SK-N-SH treated with all-trans-retinoic acid at 6 μM for 48 hours (cell line): ENCODE results near the gene MAST4.

Source experiments
- ATAC-seq: fragments of 200-7000 bp; cut with Tn5 transposase; 3 replicates; pipeline ENCODE4 v1.9.1; 2020; ENCODE audit warnings: mild to moderate bottlenecking, moderate library complexity
- ARNTL ChIP-seq: fragments of 450-650 bp; formaldehyde crosslinking; IDR thresholded peaks from 2 replicates; pipeline ENCODE4 v1.5.0; 2020; ENCODE audit warnings: low read depth, mild to moderate bottlenecking, moderate library complexity, borderline replicate concordance
- BACH2 ChIP-seq: fragments of 250-450 bp; sonication (Bioruptor Pico); IDR thresholded peaks from 2 replicates; pipeline ENCODE4 v1.9.0; 2021; ENCODE audit warnings: mild to moderate bottlenecking, borderline replicate concordance
- CSDC2 ChIP-seq: fragments of 250-450 bp; sonication (Bioruptor Pico); IDR thresholded peaks from 2 replicates; pipeline ENCODE4 v1.5.0; 2020; ENCODE audit warnings: mild to moderate bottlenecking, moderate library complexity
- CSRNP3 ChIP-seq: fragments of 250-450 bp; sonication (Bioruptor Pico); IDR thresholded peaks from 2 replicates; pipeline ENCODE4 v1.5.1; 2021; ENCODE audit warnings: mild to moderate bottlenecking, moderate library complexity
- ESRRG ChIP-seq: fragments of 250-450 bp; sonication (Bioruptor Pico); IDR thresholded peaks from 2 replicates; pipeline ENCODE4 v1.6.1; 2021; ENCODE audit warnings: mild to moderate bottlenecking
- ISL1 ChIP-seq: fragments of 250-450 bp; sonication (Bioruptor Pico); IDR thresholded peaks from 2 replicates; pipeline ENCODE4 v2.1.2; 2022; ENCODE audit warnings: mild to moderate bottlenecking, moderate library complexity
- POU6F1 ChIP-seq: fragments of 250-450 bp; sonication (Bioruptor Pico); IDR thresholded peaks from 2 replicates; pipeline ENCODE4 v1.8.0; 2021; ENCODE audit warnings: low read depth, mild to moderate bottlenecking, moderate library complexity, borderline replicate concordance
- RARB ChIP-seq: fragments of 250-450 bp; sonication (Bioruptor Pico); IDR thresholded peaks from 2 replicates; pipeline ENCODE4 v1.8.0; 2021; ENCODE audit warnings: mild to moderate bottlenecking, moderate library complexity
- SNAI2 ChIP-seq: fragments of 250-450 bp; sonication (Bioruptor Pico); IDR thresholded peaks from 2 replicates; pipeline ENCODE4 v1.5.0; 2020; ENCODE audit warnings: mild to moderate bottlenecking, moderate library complexity
- ZC3H10 ChIP-seq: fragments of 250-450 bp; sonication (Bioruptor Pico); IDR thresholded peaks from 2 replicates; pipeline ENCODE4 v1.5.1; 2021; ENCODE audit warnings: mild to moderate bottlenecking, moderate library complexity
- ZFP3 ChIP-seq: fragments of 250-450 bp; sonication (Bioruptor Pico); IDR thresholded peaks from 2 replicates; pipeline ENCODE4 v1.5.0; 2020; ENCODE audit warnings: mild to moderate bottlenecking, moderate library complexity
- ZFP30 ChIP-seq: fragments of 450-650 bp; formaldehyde crosslinking; IDR thresholded peaks from 2 replicates; pipeline ENCODE4 v1.5.0; 2022; ENCODE audit warnings: mild to moderate bottlenecking, moderate library complexity
- ZNF565 ChIP-seq: fragments of 450-650 bp; formaldehyde crosslinking; conservative IDR thresholded peaks from 2 replicates; pipeline ENCODE4 v1.5.0; 2020; ENCODE audit warnings: low read depth, mild to moderate bottlenecking, moderate library complexity
- ZNF70 ChIP-seq: fragments of 450-650 bp; formaldehyde crosslinking; IDR thresholded peaks from 2 replicates; pipeline ENCODE4 v1.5.0; 2020; ENCODE audit warnings: mild to moderate bottlenecking, moderate library complexity
- ZNF8 ChIP-seq: fragments of 450-650 bp; formaldehyde crosslinking; IDR thresholded peaks from 2 replicates; pipeline ENCODE4 v1.5.0; 2020; ENCODE audit warnings: mild to moderate bottlenecking, moderate library complexity
- TF ChIP-seq, protein P1 (sequence below): fragments of 250-450 bp; sonication (Bioruptor Pico); IDR thresholded peaks from 2 replicates; pipeline ENCODE4 v1.5.1; 2020; ENCODE audit warnings: low read depth, mild to moderate bottlenecking, moderate library complexity
- TF ChIP-seq, protein P2 (sequence below): fragments of 250-450 bp; sonication (Bioruptor Pico); IDR thresholded peaks from 2 replicates; pipeline ENCODE4 v1.5.0; 2020; ENCODE audit warnings: mild to moderate bottlenecking, moderate library complexity

The MAST4 gene

GRCh38 chr5:67015541-67016191 lies 419.5 kb downstream of the MAST4 start (continued):
- TF ChIP-seq CSRNP3 (CRISPR knock-in tag) (0 out of 2 replicates have a peak, but pooled peaks have one; percentile 81), ZFP30 (peak; percentile 25; the same call in 1 of the 2 replicates), POU6F1 (CRISPR knock-in tag) (peak; percentile 48; the same call in 1 of the 2 replicates), ZNF8 (CRISPR knock-in tag) (peak; percentile 36; the same call in 1 of the 2 replicates), SNAI2 (CRISPR knock-in tag) (peak; percentile 25; the same call in 1 of the 2 replicates)
- TF ChIP-seq, protein P1, sequence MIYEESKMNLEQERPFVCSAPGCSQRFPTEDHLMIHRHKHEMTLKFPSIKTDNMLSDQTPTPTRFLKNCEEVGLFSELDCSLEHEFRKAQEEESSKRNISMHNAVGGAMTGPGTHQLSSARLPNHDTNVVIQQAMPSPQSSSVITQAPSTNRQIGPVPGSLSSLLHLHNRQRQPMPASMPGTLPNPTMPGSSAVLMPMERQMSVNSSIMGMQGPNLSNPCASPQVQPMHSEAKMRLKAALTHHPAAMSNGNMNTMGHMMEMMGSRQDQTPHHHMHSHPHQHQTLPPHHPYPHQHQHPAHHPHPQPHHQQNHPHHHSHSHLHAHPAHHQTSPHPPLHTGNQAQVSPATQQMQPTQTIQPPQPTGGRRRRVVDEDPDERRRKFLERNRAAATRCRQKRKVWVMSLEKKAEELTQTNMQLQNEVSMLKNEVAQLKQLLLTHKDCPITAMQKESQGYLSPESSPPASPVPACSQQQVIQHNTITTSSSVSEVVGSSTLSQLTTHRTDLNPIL (CRISPR knock-in tag) = peak; percentile 97
- TF ChIP-seq, all 23 proteins: peak for 11

- TF ChIP-seq SNAI2 (CRISPR knock-in tag) (no peak), POU6F1 (CRISPR knock-in tag) (no peak), ARNTL (CRISPR knock-in tag) (no peak), RARB (CRISPR knock-in tag) (no peak), ZNF565 (no peak), ESRRG (no peak)
- ATAC-seq = no peak
These were observed 423.1 kb downstream of the MAST4 start for GRCh38 chr5:67019065-67019845.

DNA sequence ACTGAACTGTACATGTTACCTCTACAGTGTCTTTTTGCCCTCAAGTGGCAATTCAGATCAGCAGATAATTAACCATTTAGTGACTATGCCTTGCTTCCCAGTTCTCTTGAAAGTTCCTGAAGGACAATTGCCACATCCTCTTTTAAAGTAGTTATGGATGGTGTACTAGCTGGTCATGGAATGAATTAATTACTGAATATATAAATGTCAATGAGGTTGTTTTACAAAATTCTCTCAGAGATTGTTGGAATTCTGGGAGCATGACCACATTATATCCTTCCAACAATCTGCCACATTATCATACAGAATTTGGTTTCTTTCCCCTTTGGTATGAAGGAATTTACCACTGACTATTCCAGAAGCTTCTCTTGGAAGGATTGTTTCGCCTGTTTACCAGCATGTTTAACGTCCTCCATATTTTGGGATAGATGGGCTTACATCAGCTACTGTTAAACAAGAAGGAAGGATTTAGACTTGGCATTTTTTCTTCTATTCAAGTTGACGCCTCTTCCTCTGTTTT lies 424.0 kb downstream of the MAST4 start:
- TF ChIP-seq ZC3H10 (CRISPR knock-in tag) (no peak), ISL1 (CRISPR knock-in tag) (peak; percentile 19; the same call in 1 of the 2 replicates)
- TF ChIP-seq, protein P1 (CRISPR knock-in tag) = no peak
- no peak for ATAC-seq

GRCh38 chr5:67021031-67021430 lies 424.8 kb downstream of the MAST4 start:
- ATAC-seq = no peak
- no peak for TF ChIP-seq ZNF8 (CRISPR knock-in tag)
- TF ChIP-seq, protein P1 (CRISPR knock-in tag) = no peak
- TF ChIP-seq POU6F1 (CRISPR knock-in tag) = no peak
- TF ChIP-seq, protein P2, sequence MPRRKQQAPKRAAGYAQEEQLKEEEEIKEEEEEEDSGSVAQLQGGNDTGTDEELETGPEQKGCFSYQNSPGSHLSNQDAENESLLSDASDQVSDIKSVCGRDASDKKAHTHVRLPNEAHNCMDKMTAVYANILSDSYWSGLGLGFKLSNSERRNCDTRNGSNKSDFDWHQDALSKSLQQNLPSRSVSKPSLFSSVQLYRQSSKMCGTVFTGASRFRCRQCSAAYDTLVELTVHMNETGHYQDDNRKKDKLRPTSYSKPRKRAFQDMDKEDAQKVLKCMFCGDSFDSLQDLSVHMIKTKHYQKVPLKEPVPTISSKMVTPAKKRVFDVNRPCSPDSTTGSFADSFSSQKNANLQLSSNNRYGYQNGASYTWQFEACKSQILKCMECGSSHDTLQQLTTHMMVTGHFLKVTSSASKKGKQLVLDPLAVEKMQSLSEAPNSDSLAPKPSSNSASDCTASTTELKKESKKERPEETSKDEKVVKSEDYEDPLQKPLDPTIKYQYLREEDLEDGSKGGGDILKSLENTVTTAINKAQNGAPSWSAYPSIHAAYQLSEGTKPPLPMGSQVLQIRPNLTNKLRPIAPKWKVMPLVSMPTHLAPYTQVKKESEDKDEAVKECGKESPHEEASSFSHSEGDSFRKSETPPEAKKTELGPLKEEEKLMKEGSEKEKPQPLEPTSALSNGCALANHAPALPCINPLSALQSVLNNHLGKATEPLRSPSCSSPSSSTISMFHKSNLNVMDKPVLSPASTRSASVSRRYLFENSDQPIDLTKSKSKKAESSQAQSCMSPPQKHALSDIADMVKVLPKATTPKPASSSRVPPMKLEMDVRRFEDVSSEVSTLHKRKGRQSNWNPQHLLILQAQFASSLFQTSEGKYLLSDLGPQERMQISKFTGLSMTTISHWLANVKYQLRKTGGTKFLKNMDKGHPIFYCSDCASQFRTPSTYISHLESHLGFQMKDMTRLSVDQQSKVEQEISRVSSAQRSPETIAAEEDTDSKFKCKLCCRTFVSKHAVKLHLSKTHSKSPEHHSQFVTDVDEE (CRISPR knock-in tag) = no peak
- no peak for TF ChIP-seq BACH2 (CRISPR knock-in tag)
- no peak for TF ChIP-seq CSRNP3 (CRISPR knock-in tag)
- no peak for TF ChIP-seq ZFP3 (CRISPR knock-in tag)
- TF ChIP-seq ZNF565 = no peak
- TF ChIP-seq CSDC2 (CRISPR knock-in tag) = no peak
- no peak for TF ChIP-seq ESRRG
- no peak for TF ChIP-seq ARNTL (CRISPR knock-in tag)
- TF ChIP-seq ZNF70 (CRISPR knock-in tag) = no peak
